ENCODE results near the gene SLC39A9.

The SLC39A9 gene

DNA sequence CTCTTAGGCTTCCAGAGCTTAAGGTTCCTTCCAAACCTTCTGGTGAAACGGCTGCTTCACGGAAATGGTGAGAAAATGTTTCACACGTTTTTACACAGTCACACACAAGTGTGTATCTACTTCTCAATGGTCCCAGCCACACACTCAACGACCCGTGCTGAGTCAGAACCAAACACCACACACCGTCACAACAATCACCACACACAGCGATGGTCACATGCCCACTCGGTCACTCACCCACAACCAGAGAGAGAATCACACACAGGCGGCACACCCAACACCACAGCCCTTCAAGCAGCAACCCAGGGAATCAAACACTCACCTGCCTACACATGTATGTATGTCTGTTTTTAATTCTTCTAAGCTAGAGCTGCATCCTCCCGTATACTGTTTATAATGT, 73.4 kb downstream of the SLC39A9 start:
- no peaks in the 10 kb centered on the region for H3K36me3 ChIP-seq (ENCODE audit: control insufficient read depth in 2 of 2, insufficient read depth in 1 of 2, low read length in 2 of 2)
- POLR2A ChIA-PET: no interaction called here
- H3K4me1 ChIP-seq (ENCODE audit: control insufficient read depth, insufficient read depth, low read length): no peaks in the 10 kb centered on the region
- H3K4me3 ChIP-seq (ENCODE audit: low read depth, low read length): no peak overlapping the region
- TF ChIP-seq ZNF76 (tag by site-specific recombination; IDR thresholded peaks at IDR 0.05; ENCODE audit: borderline replicate concordance, low read depth): no peak
- no peak for TF ChIP-seq ZNF2 (tag by site-specific recombination; IDR thresholded peaks at IDR 0.05)
- TF ChIP-seq, protein P1, sequence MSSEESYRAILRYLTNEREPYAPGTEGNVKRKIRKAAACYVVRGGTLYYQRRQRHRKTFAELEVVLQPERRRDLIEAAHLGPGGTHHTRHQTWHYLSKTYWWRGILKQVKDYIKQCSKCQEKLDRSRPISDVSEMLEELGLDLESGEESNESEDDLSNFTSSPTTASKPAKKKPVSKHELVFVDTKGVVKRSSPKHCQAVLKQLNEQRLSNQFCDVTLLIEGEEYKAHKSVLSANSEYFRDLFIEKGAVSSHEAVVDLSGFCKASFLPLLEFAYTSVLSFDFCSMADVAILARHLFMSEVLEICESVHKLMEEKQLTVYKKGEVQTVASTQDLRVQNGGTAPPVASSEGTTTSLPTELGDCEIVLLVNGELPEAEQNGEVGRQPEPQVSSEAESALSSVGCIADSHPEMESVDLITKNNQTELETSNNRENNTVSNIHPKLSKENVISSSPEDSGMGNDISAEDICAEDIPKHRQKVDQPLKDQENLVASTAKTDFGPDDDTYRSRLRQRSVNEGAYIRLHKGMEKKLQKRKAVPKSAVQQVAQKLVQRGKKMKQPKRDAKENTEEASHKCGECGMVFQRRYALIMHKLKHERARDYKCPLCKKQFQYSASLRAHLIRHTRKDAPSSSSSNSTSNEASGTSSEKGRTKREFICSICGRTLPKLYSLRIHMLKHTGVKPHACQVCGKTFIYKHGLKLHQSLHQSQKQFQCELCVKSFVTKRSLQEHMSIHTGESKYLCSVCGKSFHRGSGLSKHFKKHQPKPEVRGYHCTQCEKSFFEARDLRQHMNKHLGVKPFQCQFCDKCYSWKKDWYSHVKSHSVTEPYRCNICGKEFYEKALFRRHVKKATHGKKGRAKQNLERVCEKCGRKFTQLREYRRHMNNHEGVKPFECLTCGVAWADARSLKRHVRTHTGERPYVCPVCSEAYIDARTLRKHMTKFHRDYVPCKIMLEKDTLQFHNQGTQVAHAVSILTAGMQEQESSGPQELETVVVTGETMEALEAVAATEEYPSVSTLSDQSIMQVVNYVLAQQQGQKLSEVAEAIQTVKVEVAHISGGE (tag by site-specific recombination; conservative IDR thresholded peaks at IDR 0.05; ENCODE audit: low read depth): no peak
- TF ChIP-seq ZNF621 (tag by site-specific recombination; IDR thresholded peaks at IDR 0.05): no peak
- TF ChIP-seq ZBTB21 (tag by site-specific recombination; IDR thresholded peaks at IDR 0.05): no peak
- no peak for TF ChIP-seq ZNF521 (tag by site-specific recombination; IDR thresholded peaks at IDR 0.05)
- no peak for TF ChIP-seq ZNF16 (tag by site-specific recombination; IDR thresholded peaks at IDR 0.05; ENCODE audit: low read depth)
- TF ChIP-seq, protein P2, sequence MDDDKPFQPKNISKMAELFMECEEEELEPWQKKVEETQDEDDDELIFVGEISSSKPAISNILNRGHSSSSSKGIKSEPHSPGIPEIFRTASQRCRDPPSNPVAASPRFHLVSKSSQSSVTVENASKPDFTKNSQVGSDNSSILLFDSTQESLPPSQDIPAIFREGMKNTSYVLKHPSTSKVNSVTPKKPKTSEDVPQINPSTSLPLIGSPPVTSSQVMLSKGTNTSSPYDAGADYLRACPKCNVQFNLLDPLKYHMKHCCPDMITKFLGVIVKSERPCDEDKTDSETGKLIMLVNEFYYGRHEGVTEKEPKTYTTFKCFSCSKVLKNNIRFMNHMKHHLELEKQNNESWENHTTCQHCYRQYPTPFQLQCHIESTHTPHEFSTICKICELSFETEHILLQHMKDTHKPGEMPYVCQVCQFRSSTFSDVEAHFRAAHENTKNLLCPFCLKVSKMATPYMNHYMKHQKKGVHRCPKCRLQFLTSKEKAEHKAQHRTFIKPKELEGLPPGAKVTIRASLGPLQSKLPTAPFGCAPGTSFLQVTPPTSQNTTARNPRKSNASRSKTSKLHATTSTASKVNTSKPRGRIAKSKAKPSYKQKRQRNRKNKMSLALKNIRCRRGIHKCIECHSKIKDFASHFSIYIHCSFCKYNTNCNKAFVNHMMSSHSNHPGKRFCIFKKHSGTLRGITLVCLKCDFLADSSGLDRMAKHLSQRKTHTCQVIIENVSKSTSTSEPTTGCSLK (tag by site-specific recombination; IDR thresholded peaks at IDR 0.05): no peak
- TF ChIP-seq ZNF266 (tag by site-specific recombination; IDR thresholded peaks at IDR 0.05; ENCODE audit: low read depth): no peak
- no peak for TF ChIP-seq ZNF354C (tag by site-specific recombination; IDR thresholded peaks at IDR 0.05; ENCODE audit: borderline replicate concordance, low read depth)
- TF ChIP-seq ZNF433 (tag by site-specific recombination; IDR thresholded peaks at IDR 0.05; ENCODE audit: low read depth): no peak
- TF ChIP-seq ZNF624 (tag by site-specific recombination; IDR thresholded peaks at IDR 0.05): no peak
- TF ChIP-seq, protein P3, sequence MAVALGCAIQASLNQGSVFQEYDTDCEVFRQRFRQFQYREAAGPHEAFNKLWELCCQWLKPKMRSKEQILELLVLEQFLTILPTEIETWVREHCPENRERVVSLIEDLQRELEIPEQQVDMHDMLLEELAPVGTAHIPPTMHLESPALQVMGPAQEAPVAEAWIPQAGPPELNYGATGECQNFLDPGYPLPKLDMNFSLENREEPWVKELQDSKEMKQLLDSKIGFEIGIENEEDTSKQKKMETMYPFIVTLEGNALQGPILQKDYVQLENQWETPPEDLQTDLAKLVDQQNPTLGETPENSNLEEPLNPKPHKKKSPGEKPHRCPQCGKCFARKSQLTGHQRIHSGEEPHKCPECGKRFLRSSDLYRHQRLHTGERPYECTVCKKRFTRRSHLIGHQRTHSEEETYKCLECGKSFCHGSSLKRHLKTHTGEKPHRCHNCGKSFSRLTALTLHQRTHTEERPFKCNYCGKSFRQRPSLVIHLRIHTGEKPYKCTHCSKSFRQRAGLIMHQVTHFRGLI (tag by site-specific recombination; IDR thresholded peaks at IDR 0.05): no peak
- TF ChIP-seq ZNF514 (tag by site-specific recombination; IDR thresholded peaks at IDR 0.05): no peak
- TF ChIP-seq ZNF114 (tag by site-specific recombination; IDR thresholded peaks at IDR 0.05): no peak
- TF ChIP-seq ZNF747 (tag by site-specific recombination; IDR thresholded peaks at IDR 0.05): no peak
- TF ChIP-seq ZFP69B (tag by site-specific recombination; IDR thresholded peaks at IDR 0.05): no peak
- TF ChIP-seq, protein P4, sequence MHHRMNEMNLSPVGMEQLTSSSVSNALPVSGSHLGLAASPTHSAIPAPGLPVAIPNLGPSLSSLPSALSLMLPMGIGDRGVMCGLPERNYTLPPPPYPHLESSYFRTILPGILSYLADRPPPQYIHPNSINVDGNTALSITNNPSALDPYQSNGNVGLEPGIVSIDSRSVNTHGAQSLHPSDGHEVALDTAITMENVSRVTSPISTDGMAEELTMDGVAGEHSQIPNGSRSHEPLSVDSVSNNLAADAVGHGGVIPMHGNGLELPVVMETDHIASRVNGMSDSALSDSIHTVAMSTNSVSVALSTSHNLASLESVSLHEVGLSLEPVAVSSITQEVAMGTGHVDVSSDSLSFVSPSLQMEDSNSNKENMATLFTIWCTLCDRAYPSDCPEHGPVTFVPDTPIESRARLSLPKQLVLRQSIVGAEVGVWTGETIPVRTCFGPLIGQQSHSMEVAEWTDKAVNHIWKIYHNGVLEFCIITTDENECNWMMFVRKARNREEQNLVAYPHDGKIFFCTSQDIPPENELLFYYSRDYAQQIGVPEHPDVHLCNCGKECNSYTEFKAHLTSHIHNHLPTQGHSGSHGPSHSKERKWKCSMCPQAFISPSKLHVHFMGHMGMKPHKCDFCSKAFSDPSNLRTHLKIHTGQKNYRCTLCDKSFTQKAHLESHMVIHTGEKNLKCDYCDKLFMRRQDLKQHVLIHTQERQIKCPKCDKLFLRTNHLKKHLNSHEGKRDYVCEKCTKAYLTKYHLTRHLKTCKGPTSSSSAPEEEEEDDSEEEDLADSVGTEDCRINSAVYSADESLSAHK (tag by site-specific recombination; IDR thresholded peaks at IDR 0.05): no peak
- TF ChIP-seq ZNF791 (tag by site-specific recombination; IDR thresholded peaks at IDR 0.05): no peak
- TF ChIP-seq, protein P5, sequence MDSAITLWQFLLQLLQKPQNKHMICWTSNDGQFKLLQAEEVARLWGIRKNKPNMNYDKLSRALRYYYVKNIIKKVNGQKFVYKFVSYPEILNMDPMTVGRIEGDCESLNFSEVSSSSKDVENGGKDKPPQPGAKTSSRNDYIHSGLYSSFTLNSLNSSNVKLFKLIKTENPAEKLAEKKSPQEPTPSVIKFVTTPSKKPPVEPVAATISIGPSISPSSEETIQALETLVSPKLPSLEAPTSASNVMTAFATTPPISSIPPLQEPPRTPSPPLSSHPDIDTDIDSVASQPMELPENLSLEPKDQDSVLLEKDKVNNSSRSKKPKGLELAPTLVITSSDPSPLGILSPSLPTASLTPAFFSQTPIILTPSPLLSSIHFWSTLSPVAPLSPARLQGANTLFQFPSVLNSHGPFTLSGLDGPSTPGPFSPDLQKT (IDR thresholded peaks at IDR 0.05; ENCODE audit: borderline replicate concordance, low read depth, low read length): no peak
- no peaks in the 10 kb centered on the region for H3K9me3 ChIP-seq (ENCODE audit: control insufficient read depth, insufficient read depth, low read depth, low read length)
- H3K27ac ChIP-seq (ENCODE audit: extremely low read depth, low read depth, low read length): no peak overlapping the region
- CTCF ChIA-PET: interaction anchor here (1.5 kb wide), 1 partner anchor 12 kb away, joined by 5 read pairs; no protein-coding TSS in a partner anchor

All from HEK293 (cell line).